ENCODE measurements around the gene CLCN7. TPM values are rescaled to one million over a fixed set of nuclear protein-coding genes. Genes with fewer than 3 reads are reported as not detected.

CLCN7 gene
- total RNA-seq, 4 donors from 2014 or later, result 57.6 to 171 (median 95.0) TPM

- WGBS, 2 donors (ENCODE audit: low coverage in 1 of 2), result 96% methylated on average over 37 of the region's 39 CpGs; no CpG with 5 or more reads in 1 of the 2 donors
- DNase-seq, result no peak
- Histone ChIP-seq H3K36me3 (peaks cover 0 to 8% (median 3%) of the 10 kb centered on the region in 4 donors), H3K27me3 (no peaks in the 10 kb centered on the region), H3K4me3 (no peak overlapping the region), H3K9me3 (no peaks in the 10 kb centered on the region), H3K27ac (no peak overlapping the region), H3K4me1 (peaks cover 5 to 21% (median 19%) of the 10 kb centered on the region in 4 donors)
- intact Hi-C loops (cut with DNase I; ENCODE audit: low total_unique reads) (no loop called here), in situ Hi-C loops (cut with MboI; ENCODE audit: low pct_ligation_motif_present in 1 of 4, low pct_unique_long_range_greater_than_20kb in 1 of 4, low sequenced_read_pairs in 3 of 4) (no loop called here)
- TF ChIP-seq POLR2A (IDR thresholded peaks at IDR 0.05), result no peak
- TF ChIP-seq EP300 (IDR thresholded peaks at IDR 0.05; ENCODE audit: low read depth), result no peak
- TF ChIP-seq POLR2AphosphoS5 (IDR thresholded peaks at IDR 0.05), result no peak
- TF ChIP-seq CTCF (IDR thresholded peaks at IDR 0.05), result no peak
Observed at GRCh38 chr16:1495211-1495888, 20.5 kb upstream of the CLCN7 start.

GRCh38 chr16:1494711-1495110 is 19.9 kb upstream of the CLCN7 start:
- WGBS, 2 donors (ENCODE audit: low coverage in 1 of 2), result 89% methylated on average over 13 of the region's 13 CpGs; no CpG with 5 or more reads in 1 of the 2 donors
- TF ChIP-seq POLR2A (IDR thresholded peaks at IDR 0.05) (no peak), EP300 (IDR thresholded peaks at IDR 0.05; ENCODE audit: low read depth) (no peak), CTCF (IDR thresholded peaks at IDR 0.05) (no peak), POLR2AphosphoS5 (IDR thresholded peaks at IDR 0.05) (no peak)
- H3K36me3 ChIP-seq, result peaks cover 0 to 2% (median 0%) of the 10 kb centered on the region in 4 donors
- H3K27me3 ChIP-seq, result no peaks in the 10 kb centered on the region
- H3K27ac ChIP-seq, result peak overlapping the region in 1 of 4 donors; percentile 89
- H3K4me1 ChIP-seq, result peaks cover 5 to 21% (median 19%) of the 10 kb centered on the region in 4 donors
- H3K4me3 ChIP-seq, result peak overlapping the region in 2 of 4 donors; percentile 64 to 84
- no peak for DNase-seq
- intact Hi-C loops (cut with DNase I; ENCODE audit: low total_unique reads) (no loop called here), in situ Hi-C loops (cut with MboI; ENCODE audit: low pct_ligation_motif_present in 1 of 4, low pct_unique_long_range_greater_than_20kb in 1 of 4, low sequenced_read_pairs in 3 of 4) (no loop called here)
- H3K9me3 ChIP-seq, result no peaks in the 10 kb centered on the region

GRCh38 chr16:1494129-1494640 is 19.4 kb upstream of the CLCN7 start:
- Histone ChIP-seq H3K9me3 (no peaks in the 10 kb centered on the region), H3K36me3 (no peaks in the 10 kb centered on the region), H3K27ac (peak overlapping the region; percentile 85 to 92 (median 88)), H3K4me3 (peak overlapping the region; percentile 64 to 84 (median 76)), H3K4me1 (peaks cover 5 to 21% (median 19%) of the 10 kb centered on the region in 4 donors), H3K27me3 (no peaks in the 10 kb centered on the region)
- TF ChIP-seq CTCF (IDR thresholded peaks at IDR 0.05) (peak in 4 of 5 experiments; percentile 11 to 31 (median 27)), POLR2AphosphoS5 (IDR thresholded peaks at IDR 0.05) (no peak)
- in situ Hi-C loops (cut with MboI; ENCODE audit: low pct_ligation_motif_present in 1 of 4, low pct_unique_long_range_greater_than_20kb in 1 of 4, low sequenced_read_pairs in 3 of 4), result no loop called here
- intact Hi-C loops (cut with DNase I; ENCODE audit: low total_unique reads), result no loop called here
- DNase-seq, result peak; percentile 32
- 31% methylated on average over 18 of the region's 25 CpGs; no CpG with 5 or more reads in 1 of the 2 donors for WGBS, 2 donors (ENCODE audit: low coverage in 1 of 2)

- Histone ChIP-seq H3K4me3 (peak overlapping the region; percentile 64 to 84 (median 76)), H3K36me3 (no peaks in the 10 kb centered on the region), H3K9me3 (no peaks in the 10 kb centered on the region), H3K27me3 (no peaks in the 10 kb centered on the region), H3K4me1 (peaks cover 5 to 21% (median 19%) of the 10 kb centered on the region in 4 donors), H3K27ac (peak overlapping the region; percentile 85 to 92 (median 88))
- WGBS, 2 donors (ENCODE audit: low coverage in 1 of 2), result 2% methylated on average over 14 of the region's 30 CpGs; no CpG with 5 or more reads in 1 of the 2 donors
- in situ Hi-C loops (cut with MboI; ENCODE audit: low pct_ligation_motif_present in 1 of 4, low pct_unique_long_range_greater_than_20kb in 1 of 4, low sequenced_read_pairs in 3 of 4) (no loop called here), intact Hi-C loops (cut with DNase I; ENCODE audit: low total_unique reads) (no loop called here)
- TF ChIP-seq POLR2AphosphoS5 (IDR thresholded peaks at IDR 0.05) (no peak), POLR2A (IDR thresholded peaks at IDR 0.05) (no peak), EP300 (IDR thresholded peaks at IDR 0.05; ENCODE audit: low read depth) (no peak), CTCF (IDR thresholded peaks at IDR 0.05) (no peak)
- no peak for DNase-seq
Observed at GRCh38 chr16:1493746-1494094, 18.9 kb upstream of the CLCN7 start.
